Lung (tissue), 12 donors: ENCODE data around the gene NEDD8. TPM values are rescaled to one million over a fixed set of nuclear protein-coding genes. Genes with fewer than 3 reads are reported as not detected.

Experiments used
- ATAC-seq: fragments of 200-7000 bp; cut with Tn5 transposase; one replicate; pipeline ENCODE4 v1.9.1; 2020; ENCODE audit warnings: moderate number of reproducible peaks; ENCODE audit not compliant: insufficient read depth, low FRiP score
- DNase-seq, 3 donors: peaks; one replicate each; pipeline ENCODE4 v3.0.0-alpha.2; 2013 to 2017
- H3K27ac ChIP-seq, 2 donors: one replicate each; pipeline ENCODE4 v1.5.1; 2013; ENCODE audit warnings: mild to moderate bottlenecking in 2 of 2, moderate library complexity in 2 of 2, control low read depth in 1 of 2, inconsistent platforms in 1 of 2, low read depth in 1 of 2, low read length in 1 of 2
- H3K27me3 ChIP-seq, 3 donors: one replicate each; pipeline ENCODE4 v1.5.1; 2013; ENCODE audit warnings: low read length in 2 of 3; ENCODE audit not compliant: control insufficient read depth in 3 of 3, insufficient read depth in 3 of 3
- H3K36me3 ChIP-seq, 4 donors: one replicate each; pipeline ENCODE4 v1.5.1; 2013; ENCODE audit warnings: low read length in 4 of 4, mild to moderate bottlenecking in 1 of 4, moderate library complexity in 1 of 4; ENCODE audit not compliant: control insufficient read depth in 4 of 4, insufficient read depth in 4 of 4
- H3K4me1 ChIP-seq, 5 donors: one replicate each; pipeline ENCODE4 v1.5.1; 2013; ENCODE audit warnings: low read length in 5 of 5, mild to moderate bottlenecking in 2 of 5, moderate library complexity in 1 of 5; ENCODE audit not compliant: control insufficient read depth in 5 of 5, insufficient read depth in 5 of 5
- H3K4me3 ChIP-seq: one replicate; pipeline ENCODE4 v1.5.1; 2013; ENCODE audit warnings: mild to moderate bottlenecking, control low read depth, moderate library complexity
- H3K9ac ChIP-seq, 2 donors: one replicate each; pipeline ENCODE4 v1.5.1; 2013; ENCODE audit warnings: low read length in 2 of 2, control low read depth in 1 of 2; ENCODE audit not compliant: insufficient read depth in 1 of 2
- H3K9me3 ChIP-seq, 4 donors: one replicate each; pipeline ENCODE4 v1.5.1; 2013; ENCODE audit warnings: low read length in 3 of 4, mild to moderate bottlenecking in 1 of 4, moderate library complexity in 1 of 4; ENCODE audit not compliant: control insufficient read depth in 4 of 4, insufficient read depth in 3 of 4
- CTCF ChIP-seq: IDR thresholded peaks from 2 replicates; pipeline ENCODE4 v1.5.1; 2012; ENCODE audit warnings: mild to moderate bottlenecking; ENCODE audit errors: control extremely low read depth, extremely low read depth
- whole genome bisulfite sequencing, 2 donors: extraction: QIAGEN DNeasy Blood & Tissue Kit; methylation state at CpG; one replicate each; pipeline ENCODE4 v1.1.7; 2013; 5-methylcytosine and 5-hydroxymethylcytosine counted together
- polyA plus RNA-seq, 2 donors: library from polyadenylated mRNA; stranded (reverse); fragments of 200-250 nt; gene quantifications; one replicate each; pipeline ENCODE4 v1.2.1, GENCODE V29; 2013
- total RNA-seq, 2 donors: library from RNA; depleted of rRNA in 1 of 2; stranded (reverse); fragments of >200 nt in 1 of 2; gene quantifications; one replicate each; pipeline ENCODE4 v1.2.1, GENCODE V29; 2014 to 2021
- donor health status: control.
- donor health status: control.
- donor health status: Bipolar disorder and iron deficiency.
- donor health status: healthy.
- donor health status: DM: yes; HTN: yes; CAD: no.

Gene NEDD8
- total and polyA plus RNA-seq, 4 donors, result 69.5 to 246 (median 194) TPM

GRCh38 chr14:24212924-24213865 lies 19.0 kb downstream of the NEDD8 start, which contains the start of gene CHMP4A:
Gene CHMP4A, minus strand, starts transcription at chr14:24213488. Its CDS starts 49 bp downstream, at chr14:24213439.
- TF ChIP-seq CTCF, result no peak
- peaks cover 7 to 24% (median 21%) of the 10 kb centered on the region in 4 donors for H3K36me3 ChIP-seq
- WGBS, 2 donors, result 1% methylated on average over 50 to 53 of the region's 53 CpGs

GRCh38 chr14:24211311-24211710 lies 20.9 kb downstream of the NEDD8 start:
- DNase-seq (no peak), ATAC-seq (no peak)
- no peak for TF ChIP-seq CTCF
- Histone ChIP-seq H3K4me3 (no peak overlapping the region), H3K9ac (no peak overlapping the region), H3K4me1 (peaks cover 0 to 8% (median 4%) of the 10 kb centered on the region in 5 donors), H3K27me3 (no peaks in the 10 kb centered on the region), H3K9me3 (no peaks in the 10 kb centered on the region), H3K27ac (no peak overlapping the region), H3K36me3 (peaks cover 7 to 38% (median 36%) of the 10 kb centered on the region in 4 donors)
- 94 to 97% methylated on average over 6 of the region's 6 CpGs for WGBS, 2 donors

More at GRCh38 chr14:24212924-24213865, 19.0 kb downstream of the NEDD8 start, which contains the start of gene CHMP4A:
- Histone ChIP-seq H3K9ac (peak within 1 kb of the TSS; percentile 76 to 95), H3K27ac (peak within 1 kb of the TSS; percentile 98 to 99), H3K27me3 (no peaks in the 10 kb centered on the region), H3K4me3 (peak within 1 kb of the TSS; percentile 76), H3K9me3 (no peaks in the 10 kb centered on the region), H3K4me1 (peaks cover 0 to 8% (median 4%) of the 10 kb centered on the region in 5 donors)
- DNase-seq (peak; percentile 98 to 99 (median 99)), ATAC-seq (peak; percentile 89)

- peaks cover 9 to 46% (median 44%) of the 10 kb centered on the region in 4 donors for H3K36me3 ChIP-seq
- no peaks in the 10 kb centered on the region for H3K27me3 ChIP-seq
- WGBS, 2 donors, result 99 to 100% methylated on average over 2 of the region's 2 CpGs
- no peaks in the 10 kb centered on the region for H3K9me3 ChIP-seq
- no peak for DNase-seq
- no peak overlapping the region for H3K27ac ChIP-seq
- no peak for TF ChIP-seq CTCF
- no peak for ATAC-seq
- H3K4me3 ChIP-seq, result no peak overlapping the region
- no peak overlapping the region for H3K9ac ChIP-seq
- peaks cover 0 to 3% (median 0%) of the 10 kb centered on the region in 5 donors for H3K4me1 ChIP-seq
Measured at GRCh38 chr14:24207625-24208024, 24.5 kb downstream of the NEDD8 start.
